ENCODE measurements around the gene TRIM27. TPM values are rescaled to one million over a fixed set of nuclear protein-coding genes. Genes with fewer than 3 reads are reported as not detected.
"Not testable (repeated sequence)": the region's sequence is repeated elsewhere in the genome, so short reads cannot be mapped to it uniquely, and the experiment has no call there.

Gene TRIM27
- total and polyA plus RNA-seq, 3 experiments from 2014 or later: 61.6 to 69.2 (median 67.7) TPM

DNA sequence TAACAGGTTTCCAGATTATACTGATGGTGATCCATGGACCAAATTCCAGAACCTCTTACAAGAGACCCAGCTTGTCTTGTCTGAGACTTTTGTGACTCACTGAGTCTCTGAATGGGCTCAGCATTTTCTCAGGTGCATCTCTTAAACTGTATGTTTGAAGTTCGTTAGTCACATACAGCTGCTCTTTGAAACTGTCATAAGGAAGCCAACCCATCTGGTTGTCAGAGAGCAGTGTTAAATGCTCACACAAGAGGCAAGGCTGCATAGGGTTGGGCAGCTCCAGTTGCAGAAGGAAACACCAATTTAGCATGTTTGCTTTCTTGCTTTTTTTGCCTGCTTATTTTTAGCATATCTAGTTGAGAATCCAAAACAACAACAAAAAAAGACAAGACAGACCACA, 47.1 kb downstream of the TRIM27 start:
- Mint-ChIP-seq H3K4me1 (peaks cover 7 to 16% (median 11%) of the 10 kb centered on the region in 3 donors), H3K27ac (no peak overlapping the region), H3K27me3 (peaks cover 19 to 23% of the 10 kb centered on the region in 2 donors), H3K4me3 (no peak overlapping the region), H3K9me3 (peaks cover 0 to 2% (median 0%) of the 10 kb centered on the region in 5 donors), H3K36me3 (peaks cover 0 to 5% (median 0%) of the 10 kb centered on the region in 3 donors)
- CTCF ChIA-PET: interaction anchor here (1.2 kb wide), 1 partner anchor 11 kb away, joined by 4 read pairs; no protein-coding TSS in a partner anchor
- DNase-seq: no peak
- POLR2A ChIA-PET: no interaction called here
- Histone ChIP-seq H3K27me3 (ENCODE audit: insufficient read depth, low read length, poor library complexity, severe bottlenecking) (no peaks in the 10 kb centered on the region), H3K9me3 (ENCODE audit: low read length) (no peaks in the 10 kb centered on the region), H3K4me3 (ENCODE audit: low read length) (no peak overlapping the region), H3K27ac (ENCODE audit: low read depth, low read length) (no peak overlapping the region), H3K4me1 (ENCODE audit: insufficient read depth, low read length) (peaks cover 6% of the 10 kb centered on the region), H3K36me3 (ENCODE audit: insufficient read depth, low read length) (no peaks in the 10 kb centered on the region)

DNA sequence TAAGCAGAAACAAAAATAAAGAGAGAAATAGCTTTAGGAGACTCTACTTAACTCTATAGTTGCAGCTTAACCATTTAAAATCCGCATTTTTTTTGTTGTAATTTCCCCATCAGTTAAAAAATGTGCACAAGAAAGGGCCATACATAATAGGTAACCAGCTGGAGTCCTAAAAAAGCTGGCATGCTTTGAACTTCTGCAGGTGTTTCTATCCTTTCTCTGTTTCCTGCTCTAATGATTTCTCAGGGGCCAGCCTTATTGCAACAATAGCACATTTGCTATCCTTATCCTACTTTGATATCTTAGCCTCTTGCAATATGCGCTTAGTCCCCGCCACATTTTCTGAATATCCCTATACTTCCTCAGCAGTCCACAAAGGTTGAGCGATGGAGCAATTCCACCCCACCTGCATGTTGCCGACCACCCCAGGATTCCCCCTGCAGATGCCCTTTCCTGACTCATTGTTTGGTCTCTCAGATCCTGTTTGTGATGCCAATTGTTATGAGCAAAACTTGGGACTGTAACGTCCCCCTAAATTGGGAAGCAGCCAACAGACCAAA, 48.5 kb downstream of the TRIM27 start:
- Histone ChIP-seq H3K9me3 (ENCODE audit: low read length) (no peaks in the 10 kb centered on the region), H3K4me1 (ENCODE audit: insufficient read depth, low read length) (no peaks in the 10 kb centered on the region), H3K27me3 (ENCODE audit: insufficient read depth, low read length, poor library complexity, severe bottlenecking) (no peaks in the 10 kb centered on the region), H3K4me3 (ENCODE audit: low read length) (no peak overlapping the region), H3K36me3 (ENCODE audit: insufficient read depth, low read length) (no peaks in the 10 kb centered on the region), H3K27ac (ENCODE audit: low read depth, low read length) (peak overlapping the region; percentile 1)
- Mint-ChIP-seq H3K27me3 (peaks cover 11 to 16% of the 10 kb centered on the region in 2 donors), H3K36me3 (no peaks in the 10 kb centered on the region), H3K4me1 (peaks cover 0 to 7% (median 0%) of the 10 kb centered on the region in 3 donors), H3K27ac (no peak overlapping the region), H3K4me3 (no peak overlapping the region), H3K9me3 (no peaks in the 10 kb centered on the region)
- CTCF ChIA-PET: interaction anchor here (1.6 kb wide), 1 partner anchor 8 kb away, joined by 3 read pairs; no protein-coding TSS in a partner anchor
- DNase-seq: no peak
- POLR2A ChIA-PET: interaction anchor here (1.1 kb wide), 1 partner anchor 95 kb away, joined by 10 read pairs; no protein-coding TSS in a partner anchor

DNA sequence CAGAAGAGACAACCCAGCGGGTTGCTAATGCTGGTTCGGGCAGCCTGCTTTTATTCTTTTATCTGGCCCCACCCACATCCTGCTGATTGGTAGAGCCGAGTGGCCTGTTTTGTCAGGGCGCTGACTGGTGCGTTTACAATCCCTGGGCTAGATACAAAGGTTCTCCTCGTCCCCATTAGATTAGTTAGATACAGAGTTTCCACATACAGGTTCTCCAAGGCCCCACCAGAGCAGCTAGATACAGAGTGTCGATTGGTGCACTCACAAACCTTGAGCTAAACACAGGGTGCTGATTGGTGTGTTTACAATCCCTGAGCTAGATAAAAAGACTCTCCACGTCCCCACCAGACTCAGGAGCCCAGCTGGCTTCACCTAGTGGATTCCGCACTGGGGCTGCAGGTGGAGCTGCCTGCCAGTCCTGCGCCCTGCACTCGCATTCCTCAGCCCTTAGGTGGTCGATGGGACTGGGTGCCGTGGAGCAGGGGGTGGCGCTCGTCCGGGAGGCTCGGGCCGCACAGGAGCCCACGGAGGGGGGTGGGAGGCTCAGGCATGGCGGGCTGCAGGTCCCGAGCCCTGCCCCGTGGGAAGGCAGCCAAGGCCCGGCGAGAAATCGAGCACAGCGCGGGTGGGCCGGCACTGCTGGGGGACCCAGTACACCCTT, 51.5 kb downstream of the TRIM27 start:
- Mint-ChIP-seq H3K27ac (peak overlapping the region in 1 of 8 donors; percentile 42), H3K4me3 (peak overlapping the region in 1 of 7 donors; percentile 27)
- not testable (repeated sequence) for H3K27ac ChIP-seq (ENCODE audit: low read depth, low read length); H3K27me3 ChIP-seq (ENCODE audit: insufficient read depth, low read length, poor library complexity, severe bottlenecking); H3K36me3 ChIP-seq (ENCODE audit: insufficient read depth, low read length); H3K36me3 Mint-ChIP-seq; H3K9me3 Mint-ChIP-seq; H3K9me3 ChIP-seq (ENCODE audit: low read length); H3K27me3 Mint-ChIP-seq; H3K4me1 Mint-ChIP-seq; H3K4me3 ChIP-seq (ENCODE audit: low read length); DNase-seq; H3K4me1 ChIP-seq (ENCODE audit: insufficient read depth, low read length)
- ChIA-PET POLR2A (interaction anchor here (0.5 kb wide), 1 partner anchor 23 kb away, joined by 8 read pairs; no protein-coding TSS in a partner anchor), CTCF (interaction anchor here (1.3 to 2.7 kb wide), 3 partner anchors 12 to 24 kb away, joined by 3 to 6 read pairs (median 4); no protein-coding TSS in a partner anchor)

DNA sequence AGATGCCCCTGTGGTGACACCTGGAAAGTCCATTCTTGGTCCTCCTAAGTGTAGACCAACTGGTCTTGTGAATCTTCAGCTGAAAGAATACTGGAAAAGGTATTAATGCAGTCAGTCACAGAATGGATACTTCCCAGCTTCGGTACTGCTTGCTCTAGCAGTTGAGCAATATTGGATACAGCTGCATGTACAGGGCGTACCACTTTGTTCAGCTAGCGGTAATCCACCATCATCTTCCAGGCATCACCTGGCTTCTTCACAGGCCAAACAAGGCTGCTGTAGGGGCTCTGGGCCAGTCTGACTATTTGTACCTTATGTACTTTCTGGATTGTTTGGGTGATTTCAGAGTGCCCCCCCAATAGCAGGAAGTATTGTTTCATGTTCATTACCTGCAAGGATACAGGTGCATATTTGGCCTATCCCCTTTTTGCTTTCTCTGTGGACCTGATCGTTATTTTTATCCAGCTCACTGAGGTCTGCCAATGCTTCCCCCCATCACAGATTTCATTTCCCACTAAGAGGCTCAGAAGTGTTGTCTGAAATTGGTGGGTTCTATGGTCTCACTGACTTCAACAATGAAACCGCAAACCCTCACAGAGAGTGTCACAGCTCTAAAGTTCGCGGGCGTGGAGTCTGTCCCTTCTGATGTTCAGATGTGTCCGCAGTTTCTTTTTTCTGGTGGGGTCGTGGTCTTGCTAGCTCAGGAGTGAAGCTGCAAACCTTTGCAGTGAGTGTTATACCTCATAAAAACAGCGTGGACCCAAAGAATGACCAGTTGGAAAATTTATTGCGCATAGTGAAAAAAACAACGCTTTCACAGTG, 52.2 kb downstream of the TRIM27 start:
- Mint-ChIP-seq H3K27me3 (peaks cover 3 to 7% of the 10 kb centered on the region in 2 donors), H3K4me3 (peak overlapping the region in 3 of 7 donors; percentile 24 to 50 (median 27)), H3K4me1 (peaks cover 4 to 13% (median 5%) of the 10 kb centered on the region in 3 donors), H3K36me3 (no peaks in the 10 kb centered on the region), H3K27ac (peak overlapping the region in 3 of 8 donors; percentile 42 to 84 (median 43)), H3K9me3 (no peaks in the 10 kb centered on the region)
- POLR2A ChIA-PET: interaction anchor here (0.5 kb wide), 1 partner anchor 24 kb away, joined by 8 read pairs; no protein-coding TSS in a partner anchor
- H3K4me1 ChIP-seq (ENCODE audit: insufficient read depth, low read length): peaks cover 4% of the 10 kb centered on the region
- H3K9me3 ChIP-seq (ENCODE audit: low read length): no peaks in the 10 kb centered on the region
- H3K36me3 ChIP-seq (ENCODE audit: insufficient read depth, low read length): no peaks in the 10 kb centered on the region
- no peak for DNase-seq
- H3K27me3 ChIP-seq (ENCODE audit: insufficient read depth, low read length, poor library complexity, severe bottlenecking): no peaks in the 10 kb centered on the region
- H3K4me3 ChIP-seq (ENCODE audit: low read length): no peak overlapping the region
- H3K27ac ChIP-seq (ENCODE audit: low read depth, low read length): no peak overlapping the region
- CTCF ChIA-PET: interaction anchor here (1.3 to 2.7 kb wide), 3 partner anchors 11 to 24 kb away, joined by 3 to 6 read pairs (median 4); no protein-coding TSS in a partner anchor

DNA sequence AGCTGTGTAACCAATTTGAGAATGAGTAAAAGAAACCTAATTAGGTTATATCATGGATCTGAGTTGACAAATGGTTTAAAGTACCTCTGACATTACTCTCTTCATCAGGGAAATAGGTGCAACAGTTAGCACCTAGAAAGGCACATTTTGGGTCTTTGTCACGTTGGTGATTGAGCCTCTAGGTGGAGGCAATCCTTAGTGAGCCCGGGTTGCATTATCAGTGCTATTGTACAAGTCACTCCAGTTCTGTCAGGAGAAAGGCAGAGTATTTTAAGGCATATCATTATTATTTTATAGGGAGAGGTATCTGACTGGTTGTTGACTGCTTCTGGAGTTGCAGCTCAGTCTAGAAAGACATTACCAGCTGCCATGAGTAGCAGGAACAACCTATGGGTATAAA, 54.9 kb downstream of the TRIM27 start:
- H3K9me3 Mint-ChIP-seq: peaks cover 5 to 11% (median 7%) of the 10 kb centered on the region in 5 donors

DNA sequence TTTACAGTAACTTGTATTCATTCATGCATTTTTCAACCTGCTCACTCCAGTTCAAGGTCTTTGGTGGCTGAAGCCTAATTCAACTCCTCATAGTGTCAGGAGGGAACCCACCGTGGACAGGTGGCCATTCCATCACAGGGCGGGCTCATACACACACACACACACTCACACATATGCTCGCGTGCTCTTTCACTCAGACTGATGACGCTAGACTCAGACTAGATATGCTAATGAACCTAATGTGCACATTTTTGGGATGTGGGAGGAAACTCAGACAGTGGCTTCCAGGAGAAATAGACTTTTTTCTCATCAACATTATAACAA, 56.7 kb downstream of the TRIM27 start:
- Histone ChIP-seq H3K36me3 (ENCODE audit: insufficient read depth, low read length) (no peaks in the 10 kb centered on the region), H3K4me1 (ENCODE audit: insufficient read depth, low read length) (peaks cover 24% of the 10 kb centered on the region), H3K27me3 (ENCODE audit: insufficient read depth, low read length, poor library complexity, severe bottlenecking) (no peaks in the 10 kb centered on the region), H3K4me3 (ENCODE audit: low read length) (peak overlapping the region; percentile 58), H3K9me3 (ENCODE audit: low read length) (no peaks in the 10 kb centered on the region), H3K27ac (ENCODE audit: low read depth, low read length) (peak overlapping the region; percentile 71)
- peak overlapping the region; percentile 82 to 96 (median 92) for H3K27ac Mint-ChIP-seq
- H3K4me1 Mint-ChIP-seq: peaks cover 34 to 50% (median 42%) of the 10 kb centered on the region in 3 donors
- H3K4me3 Mint-ChIP-seq: peak overlapping the region; percentile 88 to 94 (median 91)
- peaks cover 0 to 17% (median 3%) of the 10 kb centered on the region in 3 donors for H3K36me3 Mint-ChIP-seq
- H3K27me3 Mint-ChIP-seq: peaks cover 2 to 11% of the 10 kb centered on the region in 2 donors
- peak in 1 of 5 donors; percentile 58 for DNase-seq
- CTCF ChIA-PET: interaction anchor here (1.3 to 8.3 kb wide), 5 partner anchors 18 to 995 kb away, joined by 3 to 73 read pairs (median 10); partner anchors contain the start of gene TRIM27
- peaks cover 9 to 19% (median 16%) of the 10 kb centered on the region in 5 donors for H3K9me3 Mint-ChIP-seq
- POLR2A ChIA-PET: interaction anchor here (0.9 to 3.3 kb wide), 7 partner anchors 15 to 1735 kb away, joined by 4 to 31 read pairs (median 9); partner anchors contain the start of gene TRIM27

More for the DNA sequence above, 54.9 kb downstream of the TRIM27 start:
- H3K4me1 ChIP-seq (ENCODE audit: insufficient read depth, low read length): peaks cover 16% of the 10 kb centered on the region
- H3K36me3 Mint-ChIP-seq: peaks cover 0 to 10% (median 3%) of the 10 kb centered on the region in 3 donors
- peak overlapping the region in 1 of 7 donors; percentile 72 for H3K4me3 Mint-ChIP-seq
- peak overlapping the region in 2 of 8 donors; percentile 61 to 79 for H3K27ac Mint-ChIP-seq
- ChIA-PET CTCF (interaction anchor here (1.2 kb wide), 1 partner anchor 147 kb away, joined by 3 read pairs; no protein-coding TSS in a partner anchor), POLR2A (interaction anchor here (0.5 kb wide), 1 partner anchor 12 kb away, joined by 4 read pairs; no protein-coding TSS in a partner anchor)
- no peak for DNase-seq
- H3K27ac ChIP-seq (ENCODE audit: low read depth, low read length): no peak overlapping the region
- peaks cover 23 to 35% (median 27%) of the 10 kb centered on the region in 3 donors for H3K4me1 Mint-ChIP-seq
- peaks cover 0 to under 1% of the 10 kb centered on the region in 2 donors for H3K27me3 Mint-ChIP-seq
- H3K9me3 ChIP-seq (ENCODE audit: low read length): no peaks in the 10 kb centered on the region
- no peaks in the 10 kb centered on the region for H3K36me3 ChIP-seq (ENCODE audit: insufficient read depth, low read length)
- no peak overlapping the region for H3K4me3 ChIP-seq (ENCODE audit: low read length)
- H3K27me3 ChIP-seq (ENCODE audit: insufficient read depth, low read length, poor library complexity, severe bottlenecking): no peaks in the 10 kb centered on the region
